SK-N-DZ (cell line): ENCODE measurements around the gene PRKCE.

ENCODE experiments used
- DNase-seq: peaks from one replicate; pipeline ENCODE4 v3.0.0-alpha.2; 2015; ENCODE audit warnings: low spot score

The PRKCE gene

DNA sequence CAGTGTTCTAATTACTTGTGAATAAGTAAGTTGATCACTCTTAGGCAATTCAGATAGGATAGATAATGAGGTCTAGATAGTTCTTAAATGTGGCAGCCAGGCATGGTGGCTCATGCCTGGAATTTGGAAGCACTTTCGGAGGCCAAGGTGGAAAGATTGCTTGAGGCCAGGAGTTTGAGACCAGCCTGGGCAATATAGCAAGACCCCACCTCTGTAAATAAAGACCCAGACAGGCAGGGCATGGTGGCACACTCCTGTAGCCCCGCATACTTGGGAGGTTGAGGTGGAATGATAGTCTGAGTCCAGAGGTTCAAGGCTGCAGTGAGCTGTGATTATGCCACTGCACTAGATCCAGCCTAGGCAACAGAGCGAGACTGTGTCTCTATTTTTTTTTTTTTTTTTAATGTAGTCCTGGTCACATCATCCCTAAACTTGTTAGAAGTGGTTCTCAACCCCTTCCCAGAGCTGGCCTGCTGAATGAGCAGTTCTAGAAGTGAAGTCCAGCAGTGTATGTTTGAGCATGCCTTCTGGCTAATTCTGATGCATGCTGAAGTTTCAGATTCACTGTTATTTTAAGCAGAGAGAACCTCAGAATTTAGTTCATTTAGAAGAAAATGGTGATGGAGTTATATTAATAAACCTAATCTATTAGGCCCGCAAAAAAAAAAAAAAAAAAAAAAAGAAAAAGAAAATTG, 306.2 kb downstream of the PRKCE start:
- DNase-seq: no peak

DNA sequence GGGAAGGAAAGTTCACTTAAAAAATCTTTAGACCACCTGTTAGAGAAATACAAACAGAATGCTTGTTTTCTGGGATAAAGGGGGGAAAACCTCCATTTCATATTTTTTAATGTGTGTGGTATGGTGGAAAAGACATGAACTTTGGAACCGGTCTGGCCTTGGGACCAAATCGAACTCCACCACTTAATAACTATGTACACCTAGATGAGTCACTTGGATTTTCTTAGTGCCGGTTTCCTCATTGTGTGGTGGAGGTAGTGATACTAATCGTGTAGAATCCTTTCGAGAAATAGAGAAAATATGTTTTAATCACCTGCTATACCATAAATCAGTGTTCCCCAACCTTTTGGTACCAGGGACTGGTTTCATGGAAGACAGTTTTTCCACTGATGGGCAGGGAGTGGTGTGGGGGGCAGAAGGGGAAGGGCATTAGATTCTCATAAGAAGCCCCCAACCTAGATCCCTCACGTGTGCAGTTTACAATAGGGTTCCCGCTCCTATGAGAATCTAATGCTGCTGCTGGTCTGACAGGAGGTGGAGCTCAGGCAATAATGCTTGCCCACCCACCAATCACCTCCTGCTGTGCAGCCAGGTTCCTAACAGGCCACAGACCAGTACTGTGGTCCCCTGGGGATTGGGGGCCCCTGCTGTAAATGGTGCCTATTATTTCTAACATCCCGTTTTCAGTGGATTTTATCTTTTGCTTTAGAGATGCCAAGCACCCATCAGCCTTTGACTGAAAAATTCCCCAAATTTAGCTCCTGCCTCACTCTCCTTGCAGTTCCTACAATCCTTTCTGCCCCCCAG, 308.8 kb downstream of the PRKCE start:
- peak; percentile 24 for DNase-seq

DNA sequence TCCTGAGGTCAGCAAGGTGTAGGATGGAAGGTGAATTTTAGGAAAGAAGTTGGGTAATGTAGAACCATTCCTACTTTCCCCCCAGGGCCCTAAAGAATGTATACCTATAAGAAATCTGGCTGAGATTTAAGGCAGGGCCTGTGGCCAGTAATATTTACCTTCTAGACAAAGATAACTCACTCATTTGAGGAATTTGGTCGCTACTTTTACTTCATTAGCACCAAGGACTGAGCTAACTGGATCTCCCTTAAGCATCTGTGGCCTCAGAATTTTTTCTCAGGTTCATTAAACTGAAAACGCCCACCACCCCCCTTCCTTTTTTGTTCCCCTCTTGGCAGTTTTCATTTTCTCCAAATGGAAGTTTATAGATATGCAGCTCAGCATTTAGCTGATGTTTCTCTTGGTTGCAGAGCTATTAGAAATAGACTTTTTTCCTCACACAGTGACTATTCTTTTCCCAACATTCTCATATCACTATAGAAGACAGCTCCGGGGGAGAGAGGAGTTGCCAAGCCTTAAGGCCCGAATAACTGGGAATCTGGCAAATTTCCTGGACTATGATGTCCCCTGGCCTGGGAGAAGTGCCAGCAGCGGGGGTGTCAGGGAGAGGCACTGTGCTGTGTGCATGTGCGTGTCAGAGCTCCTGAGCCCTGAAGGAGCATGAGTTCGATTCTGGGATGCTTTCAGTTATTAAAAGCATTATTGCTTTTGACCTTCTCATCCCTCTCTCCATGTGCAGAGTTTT, 310.9 kb downstream of the PRKCE start:
- DNase-seq: no peak

DNA sequence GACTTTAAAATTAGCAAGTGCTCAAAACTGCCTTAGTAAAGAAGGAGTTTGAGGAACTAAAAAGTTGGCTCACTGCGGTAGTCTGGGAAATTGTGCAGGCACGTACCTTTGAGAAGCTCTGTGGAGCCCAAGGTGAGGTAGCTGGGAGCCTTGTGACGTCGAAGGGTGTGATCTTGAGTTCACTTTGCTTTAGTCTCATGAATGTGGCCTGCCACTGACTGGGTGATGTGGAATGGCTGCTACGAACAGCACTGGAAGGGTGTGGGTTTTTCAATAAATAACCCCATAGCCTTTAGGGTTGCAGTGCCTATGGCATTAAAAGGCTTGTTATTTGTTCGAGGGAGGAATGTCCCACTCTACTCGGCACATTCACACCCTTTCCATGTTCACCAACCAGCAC, 312.3 kb downstream of the PRKCE start:
- DNase-seq: no peak

DNA sequence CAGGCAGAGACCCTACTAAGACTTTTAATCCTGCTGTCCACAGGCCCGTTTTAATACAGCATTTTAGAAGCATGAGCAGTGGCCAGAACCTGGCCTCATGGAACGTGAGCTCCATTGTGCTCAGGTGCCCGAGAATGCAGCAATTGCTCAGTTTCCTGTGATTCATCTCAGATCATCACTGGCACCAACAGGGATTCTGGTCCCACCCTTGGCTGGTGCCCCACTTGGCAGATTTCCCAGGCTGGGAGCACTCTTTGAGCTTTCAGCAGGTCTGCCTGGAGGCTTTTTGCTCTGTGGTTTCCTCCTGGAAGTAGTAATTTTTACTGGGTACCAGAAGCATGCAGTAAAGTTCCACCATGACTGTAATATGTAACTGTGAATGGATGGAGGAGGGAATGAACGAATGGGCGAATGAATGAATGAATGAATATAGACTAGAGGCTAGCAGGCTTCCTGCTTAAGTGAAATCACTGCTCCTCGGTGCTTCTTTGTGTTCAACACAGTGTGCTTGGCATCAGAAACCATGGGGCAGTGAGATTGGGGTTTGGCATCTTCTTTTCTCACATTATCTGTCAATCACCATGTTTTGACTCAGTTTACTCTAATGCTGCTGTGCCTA, 312.9 kb downstream of the PRKCE start:
- no peak for DNase-seq

DNA sequence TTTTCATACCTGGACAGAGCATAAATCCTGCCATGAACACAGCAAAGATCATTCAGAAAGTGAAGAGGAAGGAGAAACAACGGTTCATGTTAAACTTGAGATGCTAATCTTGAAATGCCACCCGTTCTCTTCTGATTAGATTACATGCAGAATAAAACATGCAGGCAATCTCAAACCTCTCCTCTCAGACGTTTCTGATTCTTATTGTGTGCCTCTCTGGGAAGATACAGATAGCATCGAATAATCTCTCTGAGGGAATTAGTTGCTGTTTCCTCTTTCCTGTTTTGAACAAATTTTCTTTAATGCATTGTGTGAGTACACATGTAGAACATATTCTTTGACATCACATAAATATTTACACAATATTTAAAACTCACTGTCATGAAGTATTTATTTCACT, 313.4 kb downstream of the PRKCE start:
- peak; percentile 50 for DNase-seq

DNA sequence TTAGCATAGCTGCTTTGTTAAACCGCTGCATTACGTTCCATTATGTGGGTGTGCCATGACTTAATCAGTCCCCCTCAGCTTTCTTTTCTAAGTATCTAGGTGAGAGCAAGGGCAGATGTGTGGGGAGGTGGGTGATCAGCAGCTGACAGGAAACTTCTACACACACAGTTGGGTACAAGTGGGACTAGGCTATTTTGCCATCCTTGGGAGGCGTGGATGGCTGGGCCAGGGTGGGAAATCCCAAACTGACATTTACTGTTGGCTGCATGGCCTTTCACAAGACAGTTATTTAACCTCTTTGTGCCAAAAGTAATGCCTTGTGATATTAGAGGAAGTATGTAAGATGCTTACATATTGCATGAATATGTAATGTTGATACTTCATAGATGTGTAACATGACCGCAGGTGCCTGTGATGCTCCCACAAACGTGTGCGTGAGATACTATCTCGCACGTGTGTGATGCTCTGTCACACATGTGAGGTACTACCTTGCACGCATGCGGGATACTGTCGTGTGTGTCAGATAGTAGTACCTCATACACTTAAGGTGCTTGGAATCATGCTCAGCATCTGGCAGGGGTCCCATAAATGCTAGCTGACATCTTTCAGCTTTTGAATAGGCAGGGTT, 314.5 kb downstream of the PRKCE start:
- no peak for DNase-seq

DNA sequence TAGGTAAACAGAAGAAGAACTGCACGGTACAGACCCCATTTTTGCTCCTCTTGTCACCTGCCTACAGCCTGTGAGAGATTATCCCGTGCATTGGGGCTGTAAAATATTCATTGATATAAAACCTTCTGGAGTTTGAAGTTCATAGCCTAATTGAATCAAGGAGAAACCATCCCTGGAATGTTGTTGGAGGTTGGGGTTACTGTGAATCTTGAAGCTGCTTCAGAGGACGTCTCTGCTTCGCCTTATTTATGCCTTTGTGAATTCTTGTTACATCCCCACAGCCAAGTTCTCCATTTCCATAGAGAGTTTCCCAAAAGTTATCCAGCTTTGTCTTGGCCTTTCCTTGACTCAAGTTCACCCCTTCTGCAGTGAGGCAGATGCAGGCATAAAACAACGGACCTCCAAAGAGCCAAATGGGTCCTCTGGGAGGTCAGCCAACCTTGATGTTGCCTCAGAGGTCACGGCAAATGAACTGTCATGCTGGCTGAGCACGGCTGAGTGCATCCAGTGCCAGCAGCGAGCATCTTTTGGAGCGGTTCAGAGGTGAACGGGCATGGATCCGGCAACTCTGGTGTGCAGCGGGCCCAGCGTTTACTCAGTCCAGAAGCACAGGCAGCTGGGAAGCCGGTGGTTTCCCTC, 317.6 kb downstream of the PRKCE start:
- no peak for DNase-seq

DNA sequence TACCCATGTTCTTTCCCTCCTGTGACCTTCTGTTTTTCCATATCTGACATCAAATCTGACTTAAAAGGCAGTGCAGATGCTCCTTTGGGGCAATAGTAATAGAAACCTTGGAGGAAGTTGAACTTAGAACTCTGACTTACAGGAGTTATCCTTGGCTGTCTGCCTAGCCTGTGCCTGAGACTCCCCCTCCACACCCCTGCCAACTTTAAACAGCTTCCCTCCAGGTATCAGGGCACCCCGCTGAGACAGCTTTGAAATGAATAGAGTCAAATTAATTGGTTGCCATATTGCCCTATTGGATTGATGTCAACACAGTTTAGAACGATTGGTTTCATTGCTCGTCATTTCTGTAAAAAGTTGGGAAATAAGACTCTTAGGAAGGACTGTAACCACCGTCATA, 322.0 kb downstream of the PRKCE start:
- no peak for DNase-seq

DNA sequence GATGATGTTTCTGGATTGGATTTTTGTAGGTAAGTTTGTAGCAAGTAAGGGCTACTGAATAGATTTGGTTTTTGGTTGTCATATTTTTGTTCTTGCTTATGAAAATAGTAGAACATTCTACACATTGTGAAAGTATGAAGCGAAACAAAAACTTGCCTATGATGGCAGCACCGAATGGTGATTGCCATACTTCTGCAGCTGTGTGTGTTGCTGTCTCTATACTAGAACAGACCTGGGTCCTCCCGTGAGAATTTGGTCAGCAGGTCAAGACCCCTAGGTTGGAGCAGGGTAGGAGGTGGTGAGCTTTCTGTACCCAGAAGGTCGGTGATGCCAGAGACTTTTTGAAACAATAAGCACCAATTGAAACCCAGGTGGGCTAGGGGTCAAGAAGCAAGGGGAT, 322.6 kb downstream of the PRKCE start:
- no peak for DNase-seq

DNA sequence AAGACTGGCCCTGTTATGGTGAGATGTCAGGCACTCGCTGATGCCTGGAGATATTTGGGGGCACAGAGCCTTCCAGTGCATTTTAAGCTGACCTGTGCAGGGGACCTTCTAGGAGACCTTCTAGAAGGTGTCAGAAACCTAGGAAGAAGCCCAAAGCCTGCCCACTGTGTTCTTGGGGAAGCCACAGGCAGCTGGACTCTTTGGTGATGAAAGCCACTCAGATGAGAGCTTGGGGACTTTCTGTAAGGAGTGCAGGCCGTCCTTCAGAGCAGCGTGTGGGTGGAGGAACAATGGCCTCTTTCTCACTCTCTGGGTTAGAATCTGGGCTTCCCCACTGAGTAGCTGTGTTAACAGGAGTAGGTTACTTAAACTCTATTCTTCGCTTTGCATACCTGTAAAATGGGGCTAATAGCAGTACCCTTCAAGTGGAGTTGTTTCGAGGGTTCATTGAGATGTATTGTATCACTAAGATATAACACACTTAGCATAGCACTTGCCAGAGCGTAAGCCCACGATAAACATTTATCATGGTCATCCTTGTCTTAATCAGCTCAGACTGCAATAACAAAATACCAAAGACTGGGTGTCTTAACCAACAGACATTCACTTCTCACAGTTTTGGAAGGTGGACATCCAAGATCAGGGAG, 323.4 kb downstream of the PRKCE start:
- no peak for DNase-seq

DNA sequence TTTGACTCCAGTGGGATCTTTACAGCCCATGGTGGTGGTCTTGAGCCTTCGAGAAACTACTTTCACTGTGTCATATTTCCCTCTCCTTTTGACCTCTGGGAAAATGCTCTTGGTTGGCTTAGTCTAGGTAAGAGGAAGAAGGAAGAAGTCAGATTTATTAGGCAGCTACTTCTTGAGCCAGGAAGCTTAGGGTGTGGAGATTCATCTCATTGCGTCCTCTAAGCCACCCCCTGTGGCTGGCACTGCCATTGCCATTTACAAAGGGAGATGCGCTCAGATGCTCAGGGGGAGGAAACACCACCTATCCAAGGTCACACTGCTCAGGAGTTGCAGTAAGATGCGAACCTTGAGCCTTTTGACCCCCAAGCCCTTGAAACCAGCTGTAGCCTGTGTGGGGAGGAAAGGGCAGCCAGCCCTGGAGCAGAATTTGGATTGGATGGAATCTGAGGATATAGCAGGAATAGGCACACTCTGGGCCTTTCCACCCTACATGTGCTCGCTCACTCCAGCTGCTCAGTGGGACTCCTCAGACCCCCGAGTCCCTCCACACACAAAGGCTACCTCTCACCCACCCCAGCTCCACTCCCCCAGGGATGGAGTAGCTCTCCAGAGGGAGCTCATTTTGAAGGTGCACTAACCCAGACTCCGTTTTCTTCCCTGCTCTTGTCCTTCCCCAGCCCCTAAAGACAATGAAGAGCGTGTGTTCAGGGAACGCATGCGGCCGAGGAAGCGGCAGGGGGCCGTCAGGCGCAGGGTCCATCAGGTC, 324.5 kb downstream of the PRKCE start:
- no peak for DNase-seq

DNA sequence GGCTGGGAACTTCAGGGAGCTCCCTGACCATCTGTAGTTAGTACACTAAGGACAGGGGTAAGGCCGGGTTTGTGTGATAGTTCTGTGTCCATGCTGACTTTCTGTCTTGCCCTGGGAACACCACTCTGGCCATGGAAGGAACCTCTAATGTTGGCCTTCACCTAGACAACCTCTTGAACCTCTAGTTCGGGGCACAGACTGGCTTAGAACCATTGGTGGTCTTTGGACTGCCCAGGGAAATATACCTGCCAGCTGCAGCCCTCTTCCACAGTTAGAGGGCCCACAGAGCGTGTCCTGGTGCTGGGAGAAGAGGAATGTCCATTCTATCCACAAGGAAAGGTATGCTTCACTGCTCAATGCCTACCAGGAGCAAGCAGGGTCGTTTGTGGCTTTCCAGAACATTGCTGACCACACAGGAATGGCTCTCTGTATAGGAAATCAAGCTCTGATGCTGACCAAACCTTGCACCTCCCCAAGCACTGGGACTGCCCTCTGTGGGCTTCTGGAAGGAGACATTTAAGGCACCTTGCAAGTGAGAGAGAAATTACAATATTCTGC, 326.9 kb downstream of the PRKCE start:
- no peak for DNase-seq

DNA sequence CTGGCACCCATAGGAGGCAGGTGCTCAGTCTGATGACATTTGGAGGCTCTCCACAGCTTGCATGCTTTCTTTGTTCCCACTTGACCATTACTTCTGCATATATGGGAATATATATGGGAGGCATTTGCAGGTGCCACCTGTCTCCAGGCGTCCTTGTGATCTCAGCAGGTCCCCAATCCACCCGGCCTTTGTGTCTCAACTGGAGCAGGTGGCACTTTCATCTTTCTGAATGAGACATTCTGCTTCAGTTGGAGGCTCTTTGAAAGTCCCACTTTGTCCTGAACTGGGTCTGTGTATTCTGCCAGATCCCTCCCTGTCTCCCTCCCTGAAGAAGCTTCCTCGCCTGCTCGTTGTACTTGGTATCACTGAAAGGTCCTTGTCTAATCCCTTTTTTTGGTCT, 327.6 kb downstream of the PRKCE start:
- DNase-seq: no peak

DNA sequence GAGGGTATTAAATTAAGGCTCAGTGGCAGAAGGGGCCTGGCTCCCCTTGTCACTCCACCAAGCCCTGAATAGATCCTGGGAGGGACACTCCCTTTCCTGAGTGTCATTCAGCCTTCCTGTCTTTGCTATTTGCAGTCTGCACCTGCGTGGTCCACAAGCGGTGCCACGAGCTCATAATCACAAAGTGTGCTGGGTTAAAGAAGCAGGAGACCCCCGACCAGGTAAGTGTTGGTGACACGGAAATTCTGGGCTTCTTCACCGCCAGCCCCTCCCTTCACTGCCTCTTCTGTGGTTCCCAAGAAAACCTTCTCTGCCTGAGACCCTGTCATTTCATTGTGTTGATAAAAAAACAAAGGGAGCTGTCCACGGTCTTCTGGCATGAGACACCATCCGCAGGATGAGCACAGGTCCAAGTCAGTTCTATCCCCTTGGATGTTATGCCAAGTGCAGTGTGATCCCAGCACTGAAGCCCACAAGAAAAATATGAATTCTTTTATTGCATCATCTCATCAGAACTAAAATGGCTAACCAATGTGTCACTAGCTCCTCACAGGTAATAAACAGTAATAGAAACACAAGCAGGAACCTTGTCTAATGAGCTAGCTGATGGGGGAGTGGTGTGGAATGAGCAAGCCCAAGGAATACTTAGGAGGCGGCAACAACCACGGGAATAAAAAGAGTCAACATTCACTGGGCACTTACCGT, 328.8 kb downstream of the PRKCE start:
- DNase-seq: no peak

DNA sequence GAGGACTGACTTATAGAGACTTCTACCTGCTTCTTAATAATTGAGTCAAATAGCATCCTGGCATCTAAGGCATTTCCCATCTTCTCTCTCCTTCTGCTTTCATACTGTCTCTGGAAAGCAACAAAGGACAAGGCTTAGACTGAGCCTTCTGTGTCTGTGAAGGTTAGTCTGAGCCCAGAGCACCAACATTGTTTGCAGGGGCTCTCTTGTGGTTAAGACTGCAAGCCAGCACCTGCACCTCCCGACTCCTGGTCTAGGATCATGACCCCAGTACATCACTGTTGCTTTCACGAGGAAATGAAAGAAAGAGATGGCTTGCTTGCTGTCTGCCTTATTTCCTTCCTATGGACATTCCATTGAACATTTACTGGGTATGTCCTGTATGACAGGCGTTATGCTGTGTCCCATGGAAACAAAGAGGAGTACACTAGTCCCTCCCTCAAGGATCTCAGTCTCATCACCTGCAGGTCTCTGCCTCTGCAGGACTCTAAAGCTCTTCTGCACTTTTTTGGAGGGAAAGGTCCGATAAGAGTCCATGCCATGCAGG, 330.0 kb downstream of the PRKCE start:
- DNase-seq: no peak

DNA sequence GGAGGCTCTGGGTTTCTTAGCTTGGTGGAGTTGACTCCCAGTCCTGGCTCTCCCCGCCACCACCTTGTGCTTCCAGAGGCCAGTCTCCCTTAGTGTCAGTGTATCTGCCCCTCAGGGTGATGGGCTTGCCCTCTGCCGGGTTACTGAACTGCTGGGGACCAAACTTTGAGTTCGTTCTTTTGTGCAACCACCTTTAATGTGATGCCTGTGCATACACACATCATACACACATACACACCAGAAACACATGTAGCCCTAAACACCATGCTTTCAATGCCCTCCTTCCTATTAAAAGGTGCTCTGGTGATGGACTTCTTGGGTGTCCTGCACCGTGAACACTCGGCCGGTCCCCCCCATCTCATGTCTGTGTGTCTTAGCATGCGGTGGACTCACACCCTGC, 330.6 kb downstream of the PRKCE start:
- no peak for DNase-seq

DNA sequence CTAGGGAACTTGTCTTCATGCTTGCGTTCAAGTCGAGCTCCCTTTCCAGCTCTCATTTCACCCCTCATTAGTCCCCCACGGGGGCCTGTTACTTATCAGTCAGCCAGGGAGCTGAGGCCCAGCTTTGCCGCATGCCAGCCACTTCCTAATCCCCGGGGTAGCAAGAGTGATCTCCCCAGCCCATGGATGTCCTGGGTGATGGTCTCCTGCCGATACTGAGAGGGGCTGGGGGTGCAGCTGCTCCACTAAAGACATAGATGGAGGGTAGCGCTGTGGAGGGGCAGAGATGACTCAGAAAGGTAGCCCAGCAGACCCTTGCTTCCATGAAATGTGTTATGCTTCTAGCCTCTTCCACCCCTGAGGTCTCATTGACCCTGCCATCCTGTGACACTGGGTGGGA, 331.7 kb downstream of the PRKCE start:
- DNase-seq: no peak

DNA sequence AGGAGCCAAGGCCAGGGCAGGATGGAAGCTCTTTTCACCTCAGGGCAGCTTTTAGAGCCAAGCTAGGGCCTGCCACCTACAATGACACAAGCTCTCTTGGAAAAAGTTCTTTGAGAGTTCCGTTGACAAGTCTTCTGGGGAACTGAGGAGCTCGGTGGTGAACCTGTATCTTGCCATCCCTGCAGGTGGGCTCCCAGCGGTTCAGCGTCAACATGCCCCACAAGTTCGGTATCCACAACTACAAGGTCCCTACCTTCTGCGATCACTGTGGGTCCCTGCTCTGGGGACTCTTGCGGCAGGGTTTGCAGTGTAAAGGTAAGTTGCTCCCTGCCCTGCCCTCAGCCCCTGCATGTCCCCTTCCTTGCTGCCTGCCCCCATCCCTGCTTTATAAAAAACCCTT, 332.9 kb downstream of the PRKCE start:
- no peak for DNase-seq
